ENCODE data around the gene MGRN1.

DNA sequence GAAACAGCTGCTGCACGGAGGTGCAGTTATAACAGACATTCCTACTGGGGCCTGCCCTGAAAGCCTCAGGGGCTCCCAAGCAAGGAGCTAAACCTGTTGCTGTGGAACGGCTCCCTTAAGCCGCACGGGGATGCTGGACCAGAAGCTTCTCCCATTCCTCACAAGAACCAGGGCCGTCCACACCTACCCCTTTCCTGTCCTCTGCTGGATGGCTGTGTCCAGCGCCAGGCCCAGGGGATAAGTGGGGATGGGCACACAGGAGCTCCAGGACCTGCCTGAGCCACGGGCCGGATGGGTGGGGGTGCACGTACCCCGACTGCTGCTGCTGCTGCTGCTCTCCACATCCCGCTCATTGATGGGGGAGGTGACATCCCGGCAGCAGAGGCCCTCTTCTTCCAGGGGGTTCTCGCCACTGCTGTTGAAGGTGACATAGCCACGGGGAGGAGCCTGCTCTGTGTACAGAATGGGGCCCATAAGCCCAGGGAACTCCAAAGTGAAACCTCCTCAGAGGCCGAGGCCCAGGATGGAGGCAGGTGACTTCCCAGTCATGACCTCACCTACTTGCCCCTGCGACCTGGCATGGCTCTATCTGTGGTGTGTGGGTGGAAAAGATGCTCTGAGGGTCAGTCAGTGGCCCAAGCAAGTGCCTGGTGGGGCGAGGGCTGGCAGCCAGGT lies 77.3 kb downstream of the MGRN1 start:
- TF ChIP-seq CEBPB (IDR thresholded peaks at IDR 0.05), result no peak
- TF ChIP-seq, protein P1, sequence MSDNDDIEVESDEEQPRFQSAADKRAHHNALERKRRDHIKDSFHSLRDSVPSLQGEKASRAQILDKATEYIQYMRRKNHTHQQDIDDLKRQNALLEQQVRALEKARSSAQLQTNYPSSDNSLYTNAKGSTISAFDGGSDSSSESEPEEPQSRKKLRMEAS (IDR thresholded peaks at IDR 0.05), result no peak
- TF ChIP-seq TAF1 (IDR thresholded peaks at IDR 0.05; ENCODE audit: low read depth), result no peak

Measured in Ishikawa (cell line).